ENCODE measurements around the gene PGGHG. TPM values are rescaled to one million over a fixed set of nuclear protein-coding genes. Genes with fewer than 3 reads are reported as not detected.
A peak's percentile ranks its signal among the peaks of the same experiment; 100 is the strongest.
"Not testable (repeated sequence)": the region's sequence is repeated elsewhere in the genome, so short reads cannot be mapped to it uniquely, and the experiment has no call there.

The PGGHG gene
- total RNA-seq, 1 experiment from 2014 or later: 8.5 TPM

GRCh38 chr11:279040-279965 lies 9.6 kb upstream of the PGGHG start:
- Histone ChIP-seq H3K27me3 (peaks cover 4% of the 10 kb centered on the region; the same call in 1 of the 2 replicates), H3K36me3 (no peaks in the 10 kb centered on the region), H3K27ac (no peak overlapping the region), H3K4me3 (no peak overlapping the region), H3K9me3 (replicated peaks) (0 out of 2 replicates have a peak, but pooled peaks cover 4% of the 10 kb centered on the region), H3K4me1 (no peaks in the 10 kb centered on the region)
- DNase-seq: no peak

GRCh38 chr11:279966-280705 lies 8.8 kb upstream of the PGGHG start:
- Histone ChIP-seq H3K4me3 (no peak overlapping the region), H3K27me3 (peaks cover 13% of the 10 kb centered on the region), H3K4me1 (peaks cover 6% of the 10 kb centered on the region; the same call in 1 of the 2 replicates), H3K9me3 (replicated peaks) (0 out of 2 replicates have a peak, but pooled peaks cover 4% of the 10 kb centered on the region), H3K27ac (no peak overlapping the region), H3K36me3 (no peaks in the 10 kb centered on the region)
- DNase-seq: no peak

- Histone ChIP-seq H3K36me3 (no peaks in the 10 kb centered on the region), H3K4me3 (no peak overlapping the region), H3K9me3 (replicated peaks) (0 out of 2 replicates have a peak, but pooled peaks cover 4% of the 10 kb centered on the region), H3K27me3 (peaks cover 19% of the 10 kb centered on the region), H3K4me1 (peaks cover 6% of the 10 kb centered on the region; the same call in 1 of the 2 replicates), H3K27ac (no peak overlapping the region)
- no peak for DNase-seq
Measured at GRCh38 chr11:280706-281485, 8.0 kb upstream of the PGGHG start.

- Histone ChIP-seq H3K27ac (no peak overlapping the region), H3K27me3 (peaks cover 19% of the 10 kb centered on the region), H3K4me1 (peaks cover 6% of the 10 kb centered on the region; the same call in 1 of the 2 replicates), H3K36me3 (no peaks in the 10 kb centered on the region), H3K4me3 (no peak overlapping the region), H3K9me3 (replicated peaks) (no peaks in the 10 kb centered on the region)
- DNase-seq: no peak
Measured at GRCh38 chr11:281486-282161, 7.3 kb upstream of the PGGHG start.

- Histone ChIP-seq H3K4me1 (peaks cover 6% of the 10 kb centered on the region; the same call in 1 of the 2 replicates), H3K4me3 (no peak overlapping the region), H3K27ac (no peak overlapping the region), H3K36me3 (no peaks in the 10 kb centered on the region), H3K27me3 (peaks cover 19% of the 10 kb centered on the region), H3K9me3 (replicated peaks) (no peaks in the 10 kb centered on the region)
- no peak for DNase-seq
Measured at GRCh38 chr11:282171-282570, 6.8 kb upstream of the PGGHG start.

GRCh38 chr11:282630-283360 lies 6.1 kb upstream of the PGGHG start:
- H3K4me1 ChIP-seq: peaks cover 6% of the 10 kb centered on the region; the same call in 1 of the 2 replicates
- no peaks in the 10 kb centered on the region for H3K9me3 ChIP-seq (replicated peaks)
- no peak overlapping the region for H3K4me3 ChIP-seq
- DNase-seq: no peak
- H3K27me3 ChIP-seq: peaks cover 19% of the 10 kb centered on the region
- H3K36me3 ChIP-seq: no peaks in the 10 kb centered on the region
- no peak overlapping the region for H3K27ac ChIP-seq

- H3K9me3 ChIP-seq (replicated peaks): no peaks in the 10 kb centered on the region
- H3K27me3 ChIP-seq: peaks cover 26% of the 10 kb centered on the region
- no peaks in the 10 kb centered on the region for H3K36me3 ChIP-seq
- DNase-seq: no peak
- H3K4me3 ChIP-seq: no peak overlapping the region
- H3K27ac ChIP-seq: no peak overlapping the region
- H3K4me1 ChIP-seq: peaks cover 6% of the 10 kb centered on the region; the same call in 1 of the 2 replicates
Measured at GRCh38 chr11:283405-284104, 5.4 kb upstream of the PGGHG start.

GRCh38 chr11:284105-285020 lies 4.6 kb upstream of the PGGHG start:
- no peaks in the 10 kb centered on the region for H3K36me3 ChIP-seq
- peaks cover 26% of the 10 kb centered on the region for H3K27me3 ChIP-seq
- no peak overlapping the region for H3K4me3 ChIP-seq
- peaks cover 6% of the 10 kb centered on the region; the same call in 1 of the 2 replicates for H3K4me1 ChIP-seq
- H3K9me3 ChIP-seq (replicated peaks): no peaks in the 10 kb centered on the region
- no peak overlapping the region for H3K27ac ChIP-seq
- peak in 1 of 2 experiments; percentile 35 for DNase-seq

- Histone ChIP-seq H3K4me1 (peaks cover 6% of the 10 kb centered on the region; the same call in 1 of the 2 replicates), H3K27ac (no peak overlapping the region), H3K27me3 (peaks cover 26% of the 10 kb centered on the region), H3K9me3 (replicated peaks) (no peaks in the 10 kb centered on the region), H3K4me3 (no peak overlapping the region), H3K36me3 (no peaks in the 10 kb centered on the region)
- no peak for DNase-seq
Measured at GRCh38 chr11:285021-285893, 3.7 kb upstream of the PGGHG start.

- no peaks in the 10 kb centered on the region for H3K9me3 ChIP-seq (replicated peaks)
- H3K27me3 ChIP-seq: peaks cover 26% of the 10 kb centered on the region
- H3K36me3 ChIP-seq: no peaks in the 10 kb centered on the region
- H3K4me3 ChIP-seq: no peak overlapping the region
- no peak overlapping the region for H3K27ac ChIP-seq
- peaks cover 6% of the 10 kb centered on the region; the same call in 1 of the 2 replicates for H3K4me1 ChIP-seq
- DNase-seq: no peak
Measured at GRCh38 chr11:285894-286220, 3.1 kb upstream of the PGGHG start.

GRCh38 chr11:286977-287820 lies 1.7 kb upstream of the PGGHG start:
- not testable (repeated sequence) for H3K9me3 ChIP-seq (replicated peaks); H3K27ac ChIP-seq; H3K4me1 ChIP-seq; DNase-seq; H3K36me3 ChIP-seq; H3K4me3 ChIP-seq
- peaks cover 26% of the 10 kb centered on the region for H3K27me3 ChIP-seq

Measured in SJCRH30 (cell line).